Tibial nerve (tissue), 3 donors: ENCODE data around the gene CNPY1.

ENCODE experiments used
- POLR2A ChIP-seq, 2 donors: fragments of 450-650 bp; IDR thresholded peaks; one replicate each; pipeline ENCODE4 v1.6.1; 2017; ENCODE audit warnings: antibody characterized with exemption in 2 of 2, mild to moderate bottlenecking in 2 of 2, moderate library complexity in 2 of 2
- TF ChIP-seq, protein P1 (sequence below), 5 experiments: fragments of 200-600 bp in 3 of 5; fragments of 450-650 bp in 2 of 5; sonication (generic) in 3 of 5; IDR thresholded peaks; one replicate each; pipeline ENCODE4 v1.5.1; 2016 to 2019; ENCODE audit warnings: antibody characterized with exemption in 5 of 5, mild to moderate bottlenecking in 3 of 5, moderate library complexity in 2 of 5

DNA sequence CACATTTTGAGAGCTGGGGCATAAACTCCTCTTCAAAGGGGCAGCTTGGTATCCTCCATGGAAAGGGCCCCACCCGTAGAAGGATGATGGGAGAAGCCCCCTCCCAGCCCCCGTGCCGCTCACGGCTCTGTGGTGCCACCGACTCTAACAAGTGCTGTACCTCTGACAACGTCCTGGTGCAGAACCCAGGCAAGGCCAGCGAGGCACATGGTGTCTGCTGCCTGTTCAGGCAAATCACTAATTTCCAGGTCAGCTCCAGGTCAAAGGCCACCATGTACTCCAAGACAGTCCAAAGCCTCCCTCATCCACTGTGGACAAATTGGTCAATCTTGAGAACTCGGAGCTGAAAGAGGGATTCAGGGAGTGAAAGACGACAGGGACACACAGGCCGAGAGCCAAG lies 11.4 kb upstream of the CNPY1 start:
- TF ChIP-seq POLR2A (IDR thresholded peaks at IDR 0.05), result no peak
- TF ChIP-seq, protein P1, sequence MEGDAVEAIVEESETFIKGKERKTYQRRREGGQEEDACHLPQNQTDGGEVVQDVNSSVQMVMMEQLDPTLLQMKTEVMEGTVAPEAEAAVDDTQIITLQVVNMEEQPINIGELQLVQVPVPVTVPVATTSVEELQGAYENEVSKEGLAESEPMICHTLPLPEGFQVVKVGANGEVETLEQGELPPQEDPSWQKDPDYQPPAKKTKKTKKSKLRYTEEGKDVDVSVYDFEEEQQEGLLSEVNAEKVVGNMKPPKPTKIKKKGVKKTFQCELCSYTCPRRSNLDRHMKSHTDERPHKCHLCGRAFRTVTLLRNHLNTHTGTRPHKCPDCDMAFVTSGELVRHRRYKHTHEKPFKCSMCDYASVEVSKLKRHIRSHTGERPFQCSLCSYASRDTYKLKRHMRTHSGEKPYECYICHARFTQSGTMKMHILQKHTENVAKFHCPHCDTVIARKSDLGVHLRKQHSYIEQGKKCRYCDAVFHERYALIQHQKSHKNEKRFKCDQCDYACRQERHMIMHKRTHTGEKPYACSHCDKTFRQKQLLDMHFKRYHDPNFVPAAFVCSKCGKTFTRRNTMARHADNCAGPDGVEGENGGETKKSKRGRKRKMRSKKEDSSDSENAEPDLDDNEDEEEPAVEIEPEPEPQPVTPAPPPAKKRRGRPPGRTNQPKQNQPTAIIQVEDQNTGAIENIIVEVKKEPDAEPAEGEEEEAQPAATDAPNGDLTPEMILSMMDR (IDR thresholded peaks at IDR 0.05), result no peak
